Spleen (tissue), 7 donors: Measurements from ENCODE around the gene BMPR1A.

Experiments
- POLR2A ChIP-seq, 3 donors: fragments of 450-650 bp; IDR thresholded peaks; one replicate each; pipeline ENCODE4 v1.5.1; 2017; ENCODE audit warnings: antibody characterized with exemption in 3 of 3, mild to moderate bottlenecking in 1 of 3
- TF ChIP-seq, protein P1 (sequence below), 11 experiments: fragments of 200-600 bp in 7 of 11; fragments of 450-650 bp in 4 of 11; sonication (generic) in 4 of 11; IDR thresholded peaks in 8 of 11; conservative IDR thresholded peaks in 3 of 11; 1 replicate in 7 of 11; 2 replicates in 4 of 11; pipeline versions ENCODE4 v1.4.0 to v1.8.0; 2016 to 2021; ENCODE audit warnings: antibody characterized with exemption in 11 of 11, inconsistent platforms in 4 of 11, mild to moderate bottlenecking in 1 of 11
- donor health status: DM: no; HTN: no; CAD: no; lungs with moderate emphysema.
- donor health status: DM: no; HTN: no; CAD: no.
- donor health status: DM: no; HTN: no; CAD: no.

DNA sequence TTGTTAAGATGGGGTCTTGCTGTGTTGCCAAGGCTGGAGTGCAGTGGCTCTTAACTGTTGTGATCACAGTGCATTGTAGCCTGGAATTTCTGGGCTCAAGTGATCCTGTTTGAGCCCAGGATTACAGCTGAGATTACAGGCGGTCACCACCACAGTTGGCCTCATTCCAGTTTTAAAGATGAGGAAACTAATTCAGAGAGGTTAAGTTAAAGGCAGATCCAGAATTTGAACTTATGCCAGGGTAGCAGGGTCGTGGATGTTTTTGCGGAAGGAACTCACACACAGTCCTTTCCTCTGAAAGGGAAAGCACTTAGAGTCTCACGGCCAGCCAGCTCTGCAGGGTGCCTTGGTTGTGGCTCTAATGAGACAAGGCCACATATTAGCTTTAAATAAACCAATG, 116.3 kb downstream of the BMPR1A start:
- TF ChIP-seq, protein P1, sequence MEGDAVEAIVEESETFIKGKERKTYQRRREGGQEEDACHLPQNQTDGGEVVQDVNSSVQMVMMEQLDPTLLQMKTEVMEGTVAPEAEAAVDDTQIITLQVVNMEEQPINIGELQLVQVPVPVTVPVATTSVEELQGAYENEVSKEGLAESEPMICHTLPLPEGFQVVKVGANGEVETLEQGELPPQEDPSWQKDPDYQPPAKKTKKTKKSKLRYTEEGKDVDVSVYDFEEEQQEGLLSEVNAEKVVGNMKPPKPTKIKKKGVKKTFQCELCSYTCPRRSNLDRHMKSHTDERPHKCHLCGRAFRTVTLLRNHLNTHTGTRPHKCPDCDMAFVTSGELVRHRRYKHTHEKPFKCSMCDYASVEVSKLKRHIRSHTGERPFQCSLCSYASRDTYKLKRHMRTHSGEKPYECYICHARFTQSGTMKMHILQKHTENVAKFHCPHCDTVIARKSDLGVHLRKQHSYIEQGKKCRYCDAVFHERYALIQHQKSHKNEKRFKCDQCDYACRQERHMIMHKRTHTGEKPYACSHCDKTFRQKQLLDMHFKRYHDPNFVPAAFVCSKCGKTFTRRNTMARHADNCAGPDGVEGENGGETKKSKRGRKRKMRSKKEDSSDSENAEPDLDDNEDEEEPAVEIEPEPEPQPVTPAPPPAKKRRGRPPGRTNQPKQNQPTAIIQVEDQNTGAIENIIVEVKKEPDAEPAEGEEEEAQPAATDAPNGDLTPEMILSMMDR (IDR thresholded peaks at IDR 0.05 in 8 of 11, conservative IDR thresholded peaks at IDR 0.05 in 3 of 11), result no peak
- TF ChIP-seq POLR2A (IDR thresholded peaks at IDR 0.05), result no peak
